Measurements from ENCODE around the gene WDR5B.

GRCh38 chr3:122374034-122374433 lies 41.8 kb downstream of the WDR5B start:
- TF ChIP-seq POLR2A (IDR thresholded peaks at IDR 0.05) (no peak), CTCF (IDR thresholded peaks at IDR 0.05) (no peak)

All from lower leg skin (tissue), 3 donors.